GM21737 (cell line): ENCODE measurements around the gene PLLP.

Experiments used
- ATAC-seq: cut with Tn5 transposase; IDR thresholded peaks from one replicate; pipeline ENCODE4 v1.9.1; 2021; ENCODE audit warnings: mild to moderate bottlenecking, moderate library complexity; ENCODE audit not compliant: unreplicated experiment

Gene PLLP

DNA sequence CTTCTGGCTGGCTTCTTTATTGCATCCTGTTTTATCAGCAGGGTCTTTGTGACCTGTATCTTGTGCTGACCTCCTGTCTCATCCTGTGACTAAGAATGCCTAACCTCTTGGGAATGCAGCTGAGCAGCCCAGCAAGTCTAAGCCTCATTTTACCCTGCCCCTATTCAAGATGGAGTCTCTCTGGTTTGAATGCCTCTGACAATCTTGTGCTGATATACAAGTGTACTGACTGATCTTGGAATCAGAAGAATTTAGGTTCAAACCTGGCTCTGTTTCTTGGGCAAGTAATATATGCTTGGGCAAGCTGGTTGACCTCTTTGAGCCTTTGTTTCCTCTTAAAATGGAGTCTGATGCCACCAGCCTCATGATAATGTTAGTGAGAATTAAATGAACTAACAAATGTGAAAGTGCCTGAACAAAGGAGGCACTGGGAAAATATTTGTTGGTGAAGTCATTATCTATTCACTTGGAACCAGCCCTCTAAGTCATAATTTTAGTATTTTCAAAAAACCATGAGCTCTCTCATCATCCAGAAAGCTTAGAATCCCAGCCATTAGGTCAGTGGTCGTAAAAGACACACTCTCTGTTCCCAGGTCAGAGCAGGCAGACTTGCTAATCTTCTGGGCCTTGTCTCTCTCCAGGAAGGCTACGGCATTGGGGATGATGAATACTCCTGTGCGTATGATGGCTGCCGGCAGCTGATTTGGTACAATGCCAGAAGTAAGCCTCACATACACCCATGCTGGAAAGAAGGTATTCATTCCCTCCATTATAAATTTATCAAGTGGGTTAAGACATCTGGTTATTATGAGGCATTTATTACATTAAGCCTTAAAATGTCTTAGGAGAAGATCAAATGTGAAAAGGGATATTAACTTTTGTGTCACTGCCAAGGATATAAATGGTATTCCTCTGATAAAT lies 57.5 kb downstream of the PLLP start:
- ATAC-seq, result no peak

DNA sequence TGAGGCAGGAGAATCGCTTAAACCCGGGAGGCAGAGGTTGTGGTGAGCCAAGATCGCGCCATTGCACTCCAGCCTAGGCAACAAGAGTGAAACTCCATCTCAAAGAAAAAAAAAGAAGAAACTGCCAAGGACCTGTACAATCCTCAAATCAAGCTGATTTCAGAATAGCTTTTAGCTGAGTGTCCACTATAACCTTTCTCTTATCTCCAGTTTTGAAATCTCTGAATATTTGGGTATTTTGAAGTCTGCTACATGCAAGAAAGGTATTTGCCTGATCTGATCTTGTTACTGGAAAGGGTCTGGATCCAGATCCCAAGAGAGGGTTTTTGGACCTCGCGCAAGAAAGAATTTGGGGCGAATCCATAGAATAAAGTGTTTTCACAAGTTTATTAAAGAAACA lies 58.5 kb downstream of the PLLP start:
- no peak for ATAC-seq

DNA sequence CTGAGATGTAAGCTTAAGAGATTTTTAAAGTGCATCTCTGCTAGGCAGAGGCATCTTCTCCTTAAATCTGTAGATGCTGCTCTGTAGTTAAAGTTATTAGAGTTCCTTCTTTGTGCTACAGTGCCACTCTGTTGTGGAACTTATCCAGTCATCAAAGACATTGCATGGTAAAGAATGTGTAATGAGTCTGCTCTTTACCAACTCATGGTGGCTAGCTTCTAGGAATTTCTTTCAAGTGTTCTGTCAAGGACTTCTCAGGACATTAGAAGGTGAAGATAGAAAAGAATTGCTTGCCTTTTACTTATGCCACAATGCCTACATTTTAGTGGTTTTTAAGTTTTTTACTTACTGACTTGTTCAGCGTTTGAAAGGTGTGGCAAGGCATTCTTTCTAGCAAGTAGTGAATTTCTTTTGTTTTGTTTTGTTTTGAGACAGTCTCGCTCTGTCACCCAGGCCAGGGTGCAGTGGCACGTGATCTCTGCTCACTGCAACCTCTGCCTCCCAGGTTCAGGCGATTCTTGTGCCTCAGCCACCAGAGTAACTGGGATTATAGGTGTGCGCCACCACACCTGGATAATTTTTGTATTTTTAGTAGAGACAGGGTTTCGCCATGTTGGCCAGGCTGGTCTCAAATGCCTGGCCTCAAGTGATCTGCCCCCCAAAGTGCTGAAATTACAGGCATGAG lies 59.7 kb downstream of the PLLP start:
- ATAC-seq, result no peak

DNA sequence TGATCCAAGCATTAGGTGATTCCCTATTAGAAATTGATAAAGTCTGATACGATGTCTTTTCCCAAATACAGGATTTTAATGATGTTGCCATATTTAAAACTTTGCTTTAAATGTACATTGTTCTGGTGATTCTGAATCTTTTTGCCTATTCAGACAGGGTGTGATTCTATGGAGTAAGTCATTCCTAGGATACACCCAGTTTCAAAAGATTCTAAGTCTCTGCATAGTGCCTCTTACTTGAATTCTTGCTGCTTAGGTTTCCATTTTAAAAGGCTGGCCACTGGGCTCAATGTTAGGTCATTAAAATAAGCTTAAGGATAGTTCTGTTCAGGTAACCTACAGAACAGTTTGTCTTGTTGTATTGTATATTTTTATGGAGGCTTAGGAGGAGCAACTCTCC lies 61.4 kb downstream of the PLLP start:
- ATAC-seq, result no peak

DNA sequence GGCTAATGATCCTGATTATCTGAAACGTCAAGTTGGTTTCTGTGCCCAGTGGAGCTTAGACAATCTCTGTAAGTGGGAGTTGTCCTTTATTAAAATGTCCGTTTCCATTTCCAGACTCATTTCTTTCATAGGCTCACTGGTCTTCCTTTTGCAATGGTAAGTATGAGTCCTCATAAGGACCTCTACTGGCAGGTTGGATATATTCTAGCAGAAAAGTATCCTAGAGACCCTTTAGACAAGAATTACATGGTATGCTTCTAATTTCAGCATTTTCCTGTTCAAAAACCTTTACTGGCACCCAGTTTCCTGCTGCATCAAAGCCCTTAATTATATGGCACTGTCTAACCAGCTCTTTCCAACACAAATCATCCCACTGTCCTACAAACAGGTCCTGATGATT lies 67.5 kb downstream of the PLLP start:
- ATAC-seq, result no peak

DNA sequence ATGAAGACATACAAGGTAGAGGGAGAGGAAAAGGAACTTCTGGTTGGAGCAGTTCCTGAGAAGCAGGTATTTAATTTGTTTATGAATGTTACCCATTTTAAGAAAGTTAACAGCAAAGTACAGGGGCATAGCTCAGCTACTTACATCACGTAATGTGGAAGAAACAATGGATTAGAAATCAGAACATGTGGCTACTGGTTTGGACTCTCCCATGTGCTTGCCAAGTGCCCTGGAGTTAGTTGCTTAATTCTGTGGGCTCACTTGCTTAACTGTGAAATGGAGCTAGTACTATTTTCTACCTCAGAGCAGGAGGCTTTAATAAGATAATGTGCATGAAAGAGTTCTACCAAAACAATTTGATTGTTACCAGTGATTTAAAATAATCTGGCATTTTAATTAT lies 71.0 kb downstream of the PLLP start:
- no peak for ATAC-seq

DNA sequence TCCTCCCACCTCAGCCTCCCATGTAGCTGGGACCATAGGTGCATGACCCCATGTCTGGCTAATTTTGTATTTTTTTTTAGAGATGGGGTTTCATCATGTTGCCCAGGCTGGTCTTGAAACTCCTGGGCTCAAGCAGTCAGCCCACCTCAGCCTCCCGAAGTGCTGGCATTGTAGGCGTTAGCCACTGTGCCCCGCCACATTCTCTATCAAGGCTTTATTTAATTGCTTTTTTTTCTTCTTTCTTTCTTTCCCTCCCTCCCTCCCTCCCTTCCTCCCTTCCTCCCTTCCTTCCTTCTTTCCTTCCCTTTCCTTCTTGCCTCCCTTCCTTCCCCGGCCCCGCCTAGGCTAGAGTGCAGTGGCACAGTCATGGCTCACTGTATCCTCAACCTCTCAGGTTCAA lies 74.7 kb downstream of the PLLP start:
- no peak for ATAC-seq

DNA sequence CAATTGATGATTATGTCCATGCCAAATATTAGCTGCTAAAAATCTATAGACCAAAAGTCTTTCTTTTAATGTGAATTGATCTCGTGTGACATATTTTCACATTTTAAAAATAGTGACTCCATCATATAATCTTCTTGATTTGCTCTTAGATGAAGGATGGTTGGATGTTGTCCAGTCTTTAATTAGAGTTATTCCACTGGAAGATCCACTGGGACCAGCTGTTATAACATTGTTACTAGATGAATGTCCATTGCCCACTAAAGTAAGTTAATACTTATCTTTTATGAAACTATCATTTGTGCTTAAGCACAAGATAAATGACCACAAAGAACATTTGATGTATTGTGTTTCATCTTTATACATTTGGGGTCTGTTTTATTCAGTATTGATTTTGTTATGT lies 75.5 kb downstream of the PLLP start:
- ATAC-seq, result no peak
